Stimulated activated CD8-positive, alpha-beta memory T cell treated with anti-CD3 and anti-CD28 coated beads, Interleukin-7, amount 100 ng/mL, for 48 hours (primary cell): ENCODE measurements around the gene SLC35A4.
"Not testable (repeated sequence)": the region's sequence is repeated elsewhere in the genome, so short reads cannot be mapped to it uniquely, and the experiment has no call there.

Experiments
- DNase-seq, 2 donors: peaks; one replicate each; pipeline ENCODE4 v3.0.0-alpha.2; 2020; ENCODE audit warnings: low read depth in 1 of 2; ENCODE audit errors: extremely low read depth in 1 of 2

The SLC35A4 gene

DNA sequence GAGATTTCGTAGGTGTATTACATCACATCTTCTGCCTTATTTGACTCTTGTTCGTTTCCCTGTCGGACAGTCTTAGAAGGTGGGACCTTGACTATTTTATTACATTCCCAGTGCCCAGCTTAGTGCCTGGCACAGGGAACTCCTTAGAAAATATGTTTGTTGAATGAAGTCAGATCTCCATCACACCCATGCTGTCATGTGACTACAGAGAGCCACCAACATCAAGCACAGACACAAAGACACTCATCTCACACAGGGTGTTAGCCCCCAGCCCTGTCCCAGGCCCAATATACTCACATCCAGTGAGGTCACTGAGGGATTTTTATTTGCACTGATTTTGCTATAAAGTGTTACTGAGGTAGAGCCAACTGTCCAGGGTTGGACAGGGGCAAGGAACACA is 6.7 kb upstream of the SLC35A4 start:
- no peak for DNase-seq

DNA sequence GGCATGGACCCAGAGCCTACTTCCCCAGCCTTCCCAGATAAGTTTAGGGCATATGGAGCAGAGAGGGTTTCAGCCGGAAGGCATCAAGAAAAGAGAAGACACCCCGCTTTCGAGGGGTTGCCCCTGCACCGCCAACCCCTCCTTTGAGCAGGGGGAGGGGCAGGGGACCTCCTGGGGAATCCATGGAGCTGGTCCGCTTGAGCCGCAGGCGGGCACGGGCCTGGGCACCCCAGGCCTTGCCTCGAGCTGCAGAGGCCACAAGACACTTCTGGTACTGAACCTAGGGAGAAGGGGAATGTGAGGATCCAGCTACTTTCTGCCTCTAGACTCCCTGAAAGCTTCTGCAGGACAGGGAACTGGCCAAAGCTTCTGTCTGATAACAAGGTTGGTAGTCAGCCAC is 6.1 kb upstream of the SLC35A4 start:
- DNase-seq = no peak

DNA sequence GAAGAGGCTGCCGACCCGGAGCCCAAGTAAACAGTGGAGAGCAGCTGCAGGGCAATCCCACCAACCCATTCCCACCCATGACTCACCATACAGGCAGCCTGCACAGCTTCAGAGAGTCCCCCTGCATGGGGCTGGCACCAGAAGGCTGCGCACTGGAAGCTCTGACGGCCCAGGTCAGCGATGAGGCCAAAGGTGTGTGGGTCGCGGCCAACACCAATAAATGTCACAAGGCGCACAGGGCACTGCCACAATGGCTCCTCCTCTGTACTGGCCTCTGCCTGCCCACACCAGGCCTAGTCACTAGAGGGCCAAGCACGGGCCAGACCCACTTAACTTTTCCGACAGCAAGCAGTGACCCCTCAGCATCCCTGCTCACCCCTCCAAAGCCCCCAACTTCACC is 4.4 kb upstream of the SLC35A4 start:
- DNase-seq = no peak

DNA sequence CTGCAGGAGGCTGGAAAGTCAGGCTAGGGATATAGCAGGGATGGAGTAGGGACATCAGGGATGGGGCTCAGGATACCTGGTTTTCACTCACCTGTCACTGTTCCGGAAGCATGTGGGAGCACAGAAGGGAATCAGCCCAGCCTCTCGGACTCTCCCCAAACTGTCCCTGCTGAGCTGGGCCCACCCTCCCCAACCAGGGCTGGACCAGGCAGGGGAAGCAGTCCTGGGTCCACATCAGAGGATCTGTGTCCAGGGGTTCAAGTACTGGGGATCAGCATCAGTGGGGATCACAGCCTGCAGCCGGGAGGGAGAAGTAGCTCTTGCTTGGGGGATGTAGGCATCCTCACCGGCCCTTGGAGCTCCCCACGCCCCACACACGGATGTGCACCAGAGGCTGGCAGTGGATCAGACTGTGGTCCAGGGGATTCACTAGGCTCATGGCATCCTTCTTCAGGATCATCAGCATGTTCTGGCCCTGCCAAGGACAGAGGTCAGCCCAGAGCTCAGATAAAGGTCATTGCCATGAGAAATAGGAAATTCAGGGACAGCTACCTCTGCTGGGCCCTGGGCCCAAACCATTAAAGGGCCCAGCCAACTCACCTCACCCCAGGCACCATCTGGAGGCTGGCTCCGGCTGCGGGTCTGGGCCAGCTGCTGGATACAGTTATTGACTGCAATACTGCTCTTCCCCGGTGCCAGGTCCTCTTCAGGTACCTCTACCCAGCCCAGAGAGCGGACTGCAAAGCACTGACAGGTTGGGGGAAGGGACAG is 2.7 kb upstream of the SLC35A4 start:
- DNase-seq = no peak

GRCh38 chr5:140563596-140563995 is 1.0 kb upstream of the SLC35A4 start:
- DNase-seq = no peak

GRCh38 chr5:140565024-140565779 is 574 bp downstream of the SLC35A4 start:
- no peak for DNase-seq

- no peak for DNase-seq
Observed at GRCh38 chr5:140565780-140566095, 1.1 kb downstream of the SLC35A4 start.

DNA sequence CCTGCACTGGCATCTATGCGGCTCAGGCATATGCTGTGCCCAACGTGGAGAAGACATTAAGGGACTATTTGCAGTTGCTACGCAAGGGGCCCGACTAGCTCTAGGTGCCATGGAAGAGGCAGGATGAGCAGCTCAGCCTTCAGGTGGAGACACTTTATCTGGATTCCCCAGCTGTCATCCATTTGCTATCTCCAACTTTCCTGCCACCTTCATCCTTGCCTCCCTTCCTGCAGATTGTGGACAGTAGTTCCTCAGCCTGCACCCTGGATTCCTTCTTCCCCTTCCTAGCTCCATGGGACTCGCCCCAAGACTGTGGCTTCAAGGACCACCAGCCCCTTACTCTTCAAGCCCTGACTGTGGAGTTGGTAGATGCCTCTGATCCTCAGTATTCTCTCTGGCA is 2.0 kb downstream of the SLC35A4 start:
- no peak for DNase-seq

- DNase-seq = no peak
Observed at GRCh38 chr5:140567136-140567818, 2.6 kb downstream of the SLC35A4 start.

DNA sequence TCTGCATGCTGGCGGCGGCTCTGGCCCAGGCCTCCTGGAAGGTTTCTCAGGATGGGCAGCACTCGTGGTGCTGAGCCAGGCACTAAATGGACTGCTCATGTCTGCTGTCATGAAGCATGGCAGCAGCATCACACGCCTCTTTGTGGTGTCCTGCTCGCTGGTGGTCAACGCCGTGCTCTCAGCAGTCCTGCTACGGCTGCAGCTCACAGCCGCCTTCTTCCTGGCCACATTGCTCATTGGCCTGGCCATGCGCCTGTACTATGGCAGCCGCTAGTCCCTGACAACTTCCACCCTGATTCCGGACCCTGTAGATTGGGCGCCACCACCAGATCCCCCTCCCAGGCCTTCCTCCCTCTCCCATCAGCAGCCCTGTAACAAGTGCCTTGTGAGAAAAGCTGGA is 3.2 kb downstream of the SLC35A4 start:
- no peak for DNase-seq

- no peak for DNase-seq
Observed at GRCh38 chr5:140568443-140569063, 3.9 kb downstream of the SLC35A4 start.

- no peak for DNase-seq
Observed at GRCh38 chr5:140569197-140569596, 4.6 kb downstream of the SLC35A4 start.

GRCh38 chr5:140570058-140570457 is 5.4 kb downstream of the SLC35A4 start:
- no peak for DNase-seq

GRCh38 chr5:140570488-140570887 is 5.9 kb downstream of the SLC35A4 start:
- DNase-seq = no peak

- DNase-seq = no peak
Observed at GRCh38 chr5:140571105-140571504, 6.5 kb downstream of the SLC35A4 start.

DNA sequence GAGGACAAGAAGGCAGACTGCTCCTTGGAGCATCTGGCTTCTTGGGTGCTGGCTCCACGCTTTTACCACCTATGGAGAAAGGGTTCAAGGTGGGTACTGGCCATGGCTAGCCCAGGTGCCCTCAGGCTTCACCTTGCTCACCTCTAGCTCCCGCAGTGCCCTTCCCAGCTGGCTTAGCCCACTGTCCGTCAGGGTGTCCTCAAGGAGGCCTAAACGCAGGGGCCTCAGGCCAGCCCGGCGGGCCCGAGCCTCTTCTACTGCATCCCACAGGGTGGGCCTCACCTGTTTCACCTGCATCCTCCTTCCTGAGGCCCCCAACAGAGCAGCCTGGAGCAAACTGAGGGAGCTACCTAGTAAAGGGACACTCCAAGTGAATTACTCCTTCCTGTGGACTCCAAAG is 9.1 kb downstream of the SLC35A4 start:
- DNase-seq = no peak

GRCh38 chr5:140574165-140574564 is 9.5 kb downstream of the SLC35A4 start:
- DNase-seq = no peak

DNA sequence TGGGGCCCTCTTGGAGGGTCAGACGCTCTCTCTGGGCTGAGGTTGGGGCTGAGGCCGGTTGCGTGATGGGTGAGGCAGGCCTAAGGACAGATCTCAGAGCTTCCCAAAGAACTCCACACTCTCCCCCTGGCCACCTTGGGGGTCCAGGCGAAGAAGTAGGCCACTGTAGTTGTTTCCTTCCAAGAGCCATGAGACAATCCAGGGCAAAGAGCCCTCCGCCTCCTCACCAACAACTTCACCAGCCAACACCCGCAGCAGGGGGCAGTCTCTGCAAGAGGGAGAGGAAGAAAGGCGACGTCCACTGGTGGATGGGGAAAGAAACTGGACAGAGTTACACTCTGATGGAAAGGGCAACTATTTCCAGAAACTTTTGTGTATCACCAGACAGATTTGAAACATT is 10.7 kb downstream of the SLC35A4 start:
- DNase-seq = no peak

GRCh38 chr5:140576776-140577201 is 12.2 kb downstream of the SLC35A4 start:
- DNase-seq = no peak

DNA sequence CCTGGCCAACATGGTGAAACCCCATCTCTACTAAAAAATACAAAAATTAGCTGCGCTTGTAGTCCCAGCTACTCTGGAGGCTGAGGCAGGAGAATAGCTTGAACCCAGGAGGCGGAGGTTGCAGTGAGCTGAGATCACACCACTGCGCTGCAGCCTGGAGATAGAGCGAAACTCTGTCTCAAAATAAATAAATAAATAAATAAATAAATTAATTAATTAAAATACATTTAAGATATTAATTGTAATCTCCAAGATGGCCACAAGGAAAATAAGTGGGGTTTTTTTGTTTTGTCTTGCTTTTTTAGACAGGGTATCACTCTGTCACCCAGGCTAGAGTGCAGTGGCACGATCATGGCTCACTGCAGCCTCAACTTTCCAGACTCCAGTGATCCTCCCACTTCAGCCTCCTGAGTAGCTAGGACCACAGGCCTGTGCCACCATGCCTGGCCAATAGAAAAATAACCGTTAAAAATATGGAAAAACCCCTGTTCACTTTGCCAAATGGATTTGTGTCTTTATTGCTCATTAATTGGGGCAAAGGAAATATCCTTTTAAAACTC is 14.6 kb downstream of the SLC35A4 start:
- DNase-seq = not testable (repeated sequence)

DNA sequence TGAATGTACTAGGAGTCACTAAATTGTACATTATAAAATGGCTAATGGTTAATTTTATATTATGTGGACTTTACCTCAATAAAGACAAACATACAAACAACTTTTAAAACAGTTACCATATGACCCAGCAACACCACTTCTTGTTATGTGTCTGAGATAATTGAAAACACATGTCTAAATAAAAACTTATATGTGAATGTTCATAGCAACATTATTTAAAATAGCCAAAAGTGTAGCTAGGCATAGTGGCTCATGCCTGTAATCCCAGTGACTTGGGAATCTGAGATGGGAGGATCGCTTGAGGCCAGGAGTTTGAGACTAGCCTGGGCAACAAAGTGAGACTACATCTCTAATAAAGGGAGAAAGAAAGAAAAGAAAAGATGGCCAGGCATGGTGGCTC is 22.9 kb downstream of the SLC35A4 start:
- DNase-seq = no peak
